Daoy (cell line): ENCODE results near the gene OR56B4. TPM values are rescaled to one million over a fixed set of nuclear protein-coding genes. Genes with fewer than 3 reads are reported as not detected.
"Not testable (repeated sequence)": the region's sequence is repeated elsewhere in the genome, so short reads cannot be mapped to it uniquely, and the experiment has no call there.

Experiments
- DNase-seq: peaks from one replicate; pipeline ENCODE4 v3.0.0-alpha.2; 2015; ENCODE audit warnings: low read depth
- total RNA-seq: library from RNA; depleted of rRNA; stranded (reverse); fragments of >200 nt; shearing (Covaris generic); gene quantifications from 2 replicates; pipeline ENCODE4 v1.2.3, GENCODE V29; 2014; rRNA removed

Gene OR56B4
- total RNA-seq = not detected in 2 replicates

- DNase-seq = not testable (repeated sequence)
These were observed at the start of gene OR56B4 for GRCh38 chr11:6107384-6107783. Gene OR56B4, plus strand, starts transcription at chr11:6107684. Its CDS starts 95 bp downstream, at chr11:6107779.

GRCh38 chr11:6061475-6061874 lies 46.0 kb upstream of the OR56B4 start:
- peak; percentile 13 for DNase-seq

- no peak for DNase-seq
These were observed 44.7 kb upstream of the OR56B4 start for GRCh38 chr11:6062691-6063358.

- DNase-seq = no peak
These were observed 40.0 kb upstream of the OR56B4 start for GRCh38 chr11:6067502-6067901.

GRCh38 chr11:6076443-6076842 lies 31.0 kb upstream of the OR56B4 start:
- DNase-seq = not testable (repeated sequence)

- DNase-seq = no peak
These were observed 29.8 kb upstream of the OR56B4 start for GRCh38 chr11:6077723-6078122.

- DNase-seq = no peak
These were observed 28.0 kb upstream of the OR56B4 start for GRCh38 chr11:6079463-6079862.

GRCh38 chr11:6083129-6083528 lies 24.4 kb upstream of the OR56B4 start:
- no peak for DNase-seq

- DNase-seq = no peak
These were observed 22.9 kb upstream of the OR56B4 start for GRCh38 chr11:6084587-6084986.

GRCh38 chr11:6094186-6094585 lies 13.3 kb upstream of the OR56B4 start:
- no peak for DNase-seq

GRCh38 chr11:6095798-6096197 lies 11.7 kb upstream of the OR56B4 start:
- no peak for DNase-seq

GRCh38 chr11:6096417-6096816 lies 11.1 kb upstream of the OR56B4 start:
- no peak for DNase-seq

- no peak for DNase-seq
These were observed 7.9 kb upstream of the OR56B4 start for GRCh38 chr11:6099577-6099976.

- DNase-seq = no peak
These were observed 2.5 kb downstream of the OR56B4 start for GRCh38 chr11:6110011-6110410.

- no peak for DNase-seq
These were observed 4.2 kb downstream of the OR56B4 start for GRCh38 chr11:6111673-6112072.

- DNase-seq = no peak
These were observed 9.2 kb downstream of the OR56B4 start for GRCh38 chr11:6116638-6117037.

- DNase-seq = no peak
These were observed 16.8 kb downstream of the OR56B4 start for GRCh38 chr11:6124245-6124644.

- peak; percentile 7 for DNase-seq
These were observed 20.4 kb downstream of the OR56B4 start for GRCh38 chr11:6127881-6128280.

GRCh38 chr11:6129011-6129410 lies 21.5 kb downstream of the OR56B4 start:
- no peak for DNase-seq

- DNase-seq = no peak
These were observed 22.2 kb downstream of the OR56B4 start for GRCh38 chr11:6129635-6130034.

- DNase-seq = no peak
These were observed 24.9 kb downstream of the OR56B4 start for GRCh38 chr11:6132431-6132830.

- DNase-seq = not testable (repeated sequence)
These were observed 28.5 kb downstream of the OR56B4 start for GRCh38 chr11:6135936-6136335.

- DNase-seq = no peak
These were observed 35.5 kb downstream of the OR56B4 start for GRCh38 chr11:6142936-6143335.

GRCh38 chr11:6143737-6144136 lies 36.3 kb downstream of the OR56B4 start:
- DNase-seq = not testable (repeated sequence)
